GM23338 (cell line): Measurements from ENCODE around the gene PDLIM5. TPM values are rescaled to one million over a fixed set of nuclear protein-coding genes. Genes with fewer than 3 reads are reported as not detected.

Experiments used
- ATAC-seq: fragments of 200-7000 bp; cut with Tn5 transposase; 3 replicates; pipeline ENCODE4 v1.9.1; 2020
- DNase-seq: peaks from one replicate; pipeline ENCODE4 v3.0.0-alpha.2; 2015; ENCODE audit warnings: low spot score
- H2AFZ ChIP-seq: fragments of 200-600 bp; sonication (generic); 2 replicates; pipeline ENCODE4 v1.8.0; 2016; ENCODE audit warnings: antibody characterized with exemption, mild to moderate bottlenecking, moderate library complexity
- H3F3A ChIP-seq: fragments of 200-600 bp; sonication (generic); replicated peaks from 2 replicates; pipeline ENCODE4 v1.8.0; 2017; ENCODE audit warnings: antibody characterized with exemption, mixed run types, low read depth
- H3K27ac ChIP-seq: fragments of 200-600 bp; sonication (generic); 2 replicates; pipeline ENCODE4 v1.6.1; 2016; ENCODE audit warnings: low read depth
- H3K27me3 ChIP-seq: fragments of 200-600 bp; sonication (generic); 2 replicates; pipeline ENCODE4 v1.8.0; 2016; ENCODE audit warnings: mild to moderate bottlenecking, mixed run types, moderate library complexity; ENCODE audit not compliant: insufficient read depth
- H3K36me3 ChIP-seq: fragments of 200-600 bp; sonication (generic); 2 replicates; pipeline ENCODE4 v1.8.0; 2016; ENCODE audit warnings: mild to moderate bottlenecking; ENCODE audit not compliant: insufficient read depth
- H3K4me1 ChIP-seq: fragments of 200-600 bp; sonication (generic); 2 replicates; pipeline ENCODE4 v1.8.0; 2016; ENCODE audit warnings: mild to moderate bottlenecking, moderate library complexity; ENCODE audit not compliant: insufficient read depth
- H3K4me2 ChIP-seq: fragments of 200-600 bp; sonication (generic); 2 replicates; pipeline ENCODE4 v1.7.1; 2017; ENCODE audit warnings: mixed run types
- H3K4me3 ChIP-seq: fragments of 200-600 bp; sonication (generic); 2 replicates; pipeline ENCODE4 v1.6.1; 2016; ENCODE audit warnings: mixed run types
- H3K79me2 ChIP-seq: fragments of 200-600 bp; sonication (generic); replicated peaks from 2 replicates; pipeline ENCODE4 v1.8.0; 2017; ENCODE audit warnings: mild to moderate bottlenecking; ENCODE audit not compliant: insufficient read depth
- H3K9me2 ChIP-seq: fragments of 200-600 bp; sonication (generic); 2 replicates; pipeline ENCODE4 v1.8.0; 2017; ENCODE audit not compliant: insufficient read depth
- H4K20me1 ChIP-seq: fragments of 200-600 bp; sonication (generic); replicated peaks from 2 replicates; pipeline ENCODE4 v1.8.0; 2017; ENCODE audit warnings: mild to moderate bottlenecking; ENCODE audit not compliant: insufficient read depth
- H3K27ac Mint-ChIP-seq: 2 replicates; pipeline ENCODE4 v1.8.0; 2020; ENCODE audit warnings: inconsistent platforms, mild to moderate bottlenecking, moderate library complexity, mixed read lengths
- H3K27me3 Mint-ChIP-seq: 3 replicates; pipeline ENCODE4 v1.8.0; 2022; ENCODE audit warnings: low read depth, mild to moderate bottlenecking, moderate library complexity, mixed read lengths, inconsistent platforms; ENCODE audit not compliant: insufficient read depth, poor library complexity
- H3K36me3 Mint-ChIP-seq: 3 replicates; pipeline ENCODE4 v1.8.0; 2021; ENCODE audit warnings: low read depth, mild to moderate bottlenecking, inconsistent platforms, moderate library complexity, mixed read lengths
- H3K4me1 Mint-ChIP-seq: 3 replicates; pipeline ENCODE4 v1.8.0; 2020; ENCODE audit warnings: mild to moderate bottlenecking, inconsistent platforms, mixed read lengths
- H3K4me3 Mint-ChIP-seq: 3 replicates; pipeline ENCODE4 v1.8.0; 2021; ENCODE audit warnings: moderate library complexity, mild to moderate bottlenecking, inconsistent platforms, mixed read lengths
- H3K9me3 Mint-ChIP-seq: 3 replicates; pipeline ENCODE4 v1.8.0; 2020; ENCODE audit warnings: moderate library complexity, mild to moderate bottlenecking, inconsistent platforms, mixed read lengths
- EZH2 ChIP-seq: fragments of 200-600 bp; sonication (generic); IDR thresholded peaks from one replicate; pipeline ENCODE4 v1.8.0; 2017; ENCODE audit warnings: antibody characterized with exemption, mild to moderate bottlenecking, low read depth; ENCODE audit not compliant: unreplicated experiment
- EZH2phosphoT487 ChIP-seq: fragments of 200-600 bp; sonication (generic); IDR thresholded peaks from one replicate; pipeline ENCODE4 v1.8.1; 2018; ENCODE audit warnings: antibody characterized with exemption; ENCODE audit not compliant: unreplicated experiment
- NANOG ChIP-seq: IDR thresholded peaks from 2 replicates; pipeline ENCODE4 v1.6.1; 2016; ENCODE audit warnings: antibody characterized with exemption, borderline replicate concordance
- POLR2AphosphoS5 ChIP-seq: IDR thresholded peaks from 2 replicates; pipeline ENCODE4 v1.6.1; 2016; ENCODE audit warnings: antibody characterized with exemption, low read depth
- STAT1 ChIP-seq: IDR thresholded peaks from one replicate; pipeline ENCODE4 v1.6.1; 2016; ENCODE audit warnings: antibody characterized with exemption; ENCODE audit not compliant: unreplicated experiment
- ZNF114 ChIP-seq: fragments of 250-450 bp; sonication (Bioruptor Pico); IDR thresholded peaks from 2 replicates; pipeline ENCODE4 v1.5.0; 2020; ENCODE audit warnings: mild to moderate bottlenecking, moderate library complexity
- ZNF331 ChIP-seq: fragments of 250-450 bp; sonication (Bioruptor Pico); IDR thresholded peaks from 2 replicates; pipeline ENCODE4 v1.5.0; 2020; ENCODE audit warnings: low read depth, mild to moderate bottlenecking, moderate library complexity
- ZNF462 ChIP-seq: fragments of 250-450 bp; sonication (Bioruptor Pico); IDR thresholded peaks from 2 replicates; pipeline ENCODE4 v1.5.0; 2020; ENCODE audit warnings: mild to moderate bottlenecking, moderate library complexity
- polyA plus RNA-seq: library from polyadenylated mRNA; unstranded; fragments of >200 nt; fragmentation: Nextera tagmentation; extraction: Ambion mirVana; gene quantifications from 2 replicates; pipeline ENCODE4 v1.2.1, GENCODE V29; 2016
- total RNA-seq: library from RNA; depleted of rRNA; stranded (reverse); fragments of >200 nt; shearing (Covaris generic); gene quantifications from 2 replicates; pipeline ENCODE4 v1.2.3, GENCODE V29; 2014
- TF ChIP-seq, protein P1 (sequence below): IDR thresholded peaks from 2 replicates; pipeline ENCODE4 v1.6.1; 2016; ENCODE audit warnings: antibody characterized with exemption

Gene PDLIM5
- total and polyA plus RNA-seq, 2 experiments from 2014 or later, result 45.2 to 53.0 TPM

- TF ChIP-seq ZNF462 (CRISPR knock-in tag), result no peak
- TF ChIP-seq, protein P1, sequence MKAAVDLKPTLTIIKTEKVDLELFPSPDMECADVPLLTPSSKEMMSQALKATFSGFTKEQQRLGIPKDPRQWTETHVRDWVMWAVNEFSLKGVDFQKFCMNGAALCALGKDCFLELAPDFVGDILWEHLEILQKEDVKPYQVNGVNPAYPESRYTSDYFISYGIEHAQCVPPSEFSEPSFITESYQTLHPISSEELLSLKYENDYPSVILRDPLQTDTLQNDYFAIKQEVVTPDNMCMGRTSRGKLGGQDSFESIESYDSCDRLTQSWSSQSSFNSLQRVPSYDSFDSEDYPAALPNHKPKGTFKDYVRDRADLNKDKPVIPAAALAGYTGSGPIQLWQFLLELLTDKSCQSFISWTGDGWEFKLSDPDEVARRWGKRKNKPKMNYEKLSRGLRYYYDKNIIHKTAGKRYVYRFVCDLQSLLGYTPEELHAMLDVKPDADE, result no peak
These were observed 93.1 kb downstream of the PDLIM5 start (continued) for GRCh38 chr4:94544811-94545210.

GRCh38 chr4:94545296-94545695 lies 93.6 kb downstream of the PDLIM5 start:
- Mint-ChIP-seq H3K4me1 (peaks cover 30% of the 10 kb centered on the region), H3K36me3 (peaks cover 5% of the 10 kb centered on the region; the same call in 2 of the 3 replicates), H3K4me3 (no peak overlapping the region), H3K9me3 (no peaks in the 10 kb centered on the region), H3K27ac (no peak overlapping the region), H3K27me3 (peaks cover 2% of the 10 kb centered on the region)
- H3K27ac ChIP-seq, result no peak overlapping the region
- H2AFZ ChIP-seq, result no peak overlapping the region
- no peak overlapping the region for H3K4me3 ChIP-seq
- H3K4me2 ChIP-seq, result no peak overlapping the region
- no peaks in the 10 kb centered on the region for H4K20me1 ChIP-seq
- no peaks in the 10 kb centered on the region for H3K27me3 ChIP-seq
- H3F3A ChIP-seq, result no peaks in the 10 kb centered on the region
- H3K79me2 ChIP-seq, result peaks cover 4% of the 10 kb centered on the region; the same call in 1 of the 2 replicates
- DNase-seq, result no peak
- H3K9me2 ChIP-seq, result no peaks in the 10 kb centered on the region
- peaks cover 38% of the 10 kb centered on the region for H3K4me1 ChIP-seq
- no peaks in the 10 kb centered on the region for H3K36me3 ChIP-seq
- ATAC-seq, result no peak
- no peak for TF ChIP-seq POLR2AphosphoS5
- no peak for TF ChIP-seq NANOG
- no peak for TF ChIP-seq ZNF331 (CRISPR knock-in tag)
- TF ChIP-seq ZNF114, result no peak
- no peak for TF ChIP-seq ZNF462 (CRISPR knock-in tag)
- TF ChIP-seq EZH2, result no peak
- no peak for TF ChIP-seq STAT1
- no peak for TF ChIP-seq EZH2phosphoT487
